CD4-positive, alpha-beta T cell treated with Interferon gamma for 1 hour (primary cell): ENCODE results near the gene WDR89.
"Not testable (repeated sequence)": the region's sequence is repeated elsewhere in the genome, so short reads cannot be mapped to it uniquely, and the experiment has no call there.

Experiments used
- DNase-seq: peaks from one replicate; pipeline ENCODE4 v3.0.0-alpha.2; 2020

WDR89 gene

DNA sequence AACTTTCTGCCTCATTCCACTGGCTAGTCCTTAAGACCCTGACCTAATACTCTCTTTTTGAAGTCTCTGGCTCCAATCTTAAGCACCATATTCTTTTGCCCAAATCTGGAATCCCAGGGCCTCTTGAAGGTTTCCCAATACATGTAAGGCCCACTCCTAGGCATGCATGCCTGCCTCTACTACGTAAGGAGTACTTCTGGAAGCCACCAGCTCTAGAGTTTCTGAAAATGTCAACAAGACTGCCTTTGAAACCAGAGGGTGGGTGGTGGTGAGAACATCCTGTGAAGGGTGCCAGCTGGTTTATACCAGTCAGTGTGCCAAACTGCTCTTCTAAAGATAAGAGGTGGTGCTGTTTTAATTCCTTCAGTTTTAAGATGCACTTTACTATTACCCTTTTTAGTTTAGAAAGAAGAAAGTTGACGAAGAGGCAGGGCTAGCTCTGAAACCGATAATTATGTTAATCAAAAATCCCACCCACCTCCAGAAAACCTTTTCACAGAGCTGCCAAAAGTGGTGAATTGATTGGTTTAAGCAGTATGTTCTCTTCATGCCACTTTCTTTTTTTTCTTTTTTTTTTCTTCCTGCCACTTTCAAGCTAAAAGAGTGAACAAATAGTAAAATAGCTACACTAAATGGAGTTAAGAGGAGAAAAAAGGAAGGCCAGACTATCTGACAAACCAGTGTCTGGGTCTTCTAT, 8.7 kb upstream of the WDR89 start:
- peak; percentile 61 for DNase-seq

DNA sequence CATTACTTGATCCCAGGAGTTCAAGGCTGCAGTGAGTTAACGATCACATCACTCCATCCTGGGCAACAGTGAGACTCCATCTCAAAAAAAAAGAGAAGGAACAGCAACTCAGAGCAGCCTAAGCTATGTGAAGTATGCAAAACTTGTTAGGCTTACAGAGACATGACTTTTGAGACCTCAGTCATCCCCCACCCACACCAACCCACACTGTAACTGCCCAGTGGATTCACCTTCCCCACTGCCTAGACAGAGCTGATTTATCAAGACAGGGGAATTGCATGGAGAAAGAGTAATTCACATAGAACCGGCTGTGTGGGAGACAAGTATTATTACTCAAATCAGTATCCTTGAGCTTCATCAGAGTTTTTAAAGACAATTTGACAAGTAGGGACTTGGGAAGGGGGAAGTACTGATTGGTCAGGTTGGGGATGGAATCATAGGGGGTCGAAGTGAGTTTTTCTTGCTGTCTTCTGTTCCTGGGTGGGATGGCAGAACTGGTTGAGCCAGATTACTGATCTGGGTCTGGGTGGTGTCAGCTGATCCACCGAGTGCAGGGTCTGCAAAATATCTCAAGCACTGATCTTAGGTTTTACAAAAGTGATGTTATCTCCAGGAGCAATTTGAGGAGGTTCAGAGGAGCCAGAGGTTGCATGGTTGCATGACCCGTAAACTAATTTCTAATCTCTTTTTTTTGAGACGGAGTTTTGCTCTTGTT, 6.2 kb upstream of the WDR89 start:
- no peak for DNase-seq

DNA sequence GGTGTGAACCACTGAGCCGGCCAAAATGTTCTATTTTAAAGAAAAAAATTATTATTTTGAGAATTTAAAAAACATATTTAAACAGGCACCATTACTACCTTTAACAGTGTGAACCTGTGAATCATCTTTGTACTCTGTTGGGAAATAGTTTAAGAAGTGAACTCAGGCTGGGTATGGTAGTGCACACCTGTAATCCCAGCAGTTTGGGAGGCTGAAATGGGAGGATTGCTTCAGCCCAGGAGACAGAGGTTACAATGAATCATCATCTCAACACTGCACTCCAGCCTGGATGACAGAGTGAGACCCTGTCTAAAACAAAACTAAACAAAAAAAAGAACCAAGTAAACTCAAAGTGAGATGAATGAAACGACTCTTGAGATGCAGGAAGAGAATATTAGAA, 3.1 kb upstream of the WDR89 start:
- no peak for DNase-seq

GRCh38 chr14:63642656-63643382, 1.1 kb upstream of the WDR89 start:
- DNase-seq, result no peak

DNA sequence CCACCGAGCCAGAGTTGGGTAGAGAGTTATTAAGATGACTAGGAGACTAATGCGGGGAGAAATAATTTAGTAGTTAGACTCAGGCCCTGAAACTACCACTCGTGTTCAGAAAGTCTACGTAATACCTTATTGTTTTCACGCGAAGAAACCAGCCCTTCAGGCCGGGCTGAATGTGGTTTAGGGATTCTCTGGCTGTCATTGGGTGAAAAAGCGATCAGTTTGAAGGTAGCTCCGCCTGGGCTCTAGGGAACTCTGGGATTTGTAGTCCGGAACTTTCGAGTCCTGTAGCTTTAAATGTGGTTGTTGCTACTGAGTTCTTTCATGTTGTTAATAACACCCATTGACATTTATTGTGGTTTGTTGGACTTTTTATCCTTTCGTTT, 549 bp upstream of the WDR89 start:
- DNase-seq, result peak; percentile 89

DNA sequence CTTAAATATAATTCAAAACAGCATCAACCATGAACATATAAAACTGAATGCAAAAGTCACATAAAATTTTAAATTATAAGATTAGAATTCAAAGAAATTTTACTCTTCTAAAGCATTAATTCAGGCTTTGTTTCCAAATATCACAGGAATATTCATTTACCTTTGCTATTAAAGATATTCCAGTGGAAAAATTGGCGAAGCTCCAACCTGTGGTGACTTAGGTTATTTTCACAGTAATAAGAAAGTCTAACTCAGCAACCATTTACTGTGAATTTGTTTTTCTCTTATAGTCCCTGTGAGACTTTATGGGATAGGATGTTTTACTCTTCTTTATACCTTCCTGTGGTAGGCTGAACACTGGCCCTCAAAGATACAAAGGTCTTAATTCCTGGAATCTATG, 3.2 kb downstream of the WDR89 start:
- DNase-seq, result no peak

- DNase-seq, result not testable (repeated sequence)
These were observed 5.5 kb downstream of the WDR89 start for GRCh38 chr14:63636094-63636635.

- no peak for DNase-seq
These were observed 7.9 kb downstream of the WDR89 start for GRCh38 chr14:63633801-63634200.

DNA sequence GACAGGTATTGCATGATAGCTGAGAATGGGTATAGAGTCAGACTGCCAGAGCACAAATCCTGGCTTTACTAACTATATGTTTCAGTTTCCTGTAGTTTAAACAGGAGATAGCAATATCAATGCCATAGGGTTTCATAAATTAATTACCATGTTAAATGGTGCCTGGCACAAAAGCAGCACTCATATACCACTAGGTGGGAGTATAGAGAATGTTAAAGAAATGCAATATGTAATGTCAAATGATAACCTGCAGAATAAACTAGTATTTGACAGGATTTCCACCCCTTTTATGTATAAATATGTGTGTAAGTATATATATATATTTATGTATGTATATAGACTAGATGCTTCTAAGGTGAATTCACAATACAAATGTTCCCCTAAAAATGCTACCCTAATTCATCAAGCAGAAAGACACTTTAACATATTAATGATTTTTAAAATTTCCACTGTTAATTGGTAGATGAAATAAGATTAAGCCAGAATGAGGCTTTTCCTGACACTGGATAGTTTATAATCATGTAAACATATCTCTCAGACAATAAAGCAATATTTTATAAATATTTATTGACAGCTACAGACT, 8.6 kb downstream of the WDR89 start:
- no peak for DNase-seq

DNA sequence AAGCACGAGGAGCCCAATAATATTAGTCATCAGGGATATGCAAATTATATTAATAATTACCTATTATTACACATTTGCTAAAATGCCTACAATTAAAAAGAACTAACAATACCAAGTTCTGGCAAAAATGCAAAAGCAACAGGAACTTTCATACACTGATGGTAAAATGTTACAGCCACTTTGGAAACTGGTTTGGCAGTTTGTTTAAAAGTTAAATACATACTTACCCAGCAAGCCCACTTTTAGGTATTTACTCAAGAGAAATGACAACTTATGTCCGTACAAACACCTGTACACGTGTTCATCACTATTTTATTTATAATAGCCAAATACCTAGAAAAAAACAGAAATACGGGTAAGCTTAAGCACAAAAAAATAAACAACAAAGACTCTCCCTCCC, 17.0 kb downstream of the WDR89 start:
- DNase-seq, result no peak

DNA sequence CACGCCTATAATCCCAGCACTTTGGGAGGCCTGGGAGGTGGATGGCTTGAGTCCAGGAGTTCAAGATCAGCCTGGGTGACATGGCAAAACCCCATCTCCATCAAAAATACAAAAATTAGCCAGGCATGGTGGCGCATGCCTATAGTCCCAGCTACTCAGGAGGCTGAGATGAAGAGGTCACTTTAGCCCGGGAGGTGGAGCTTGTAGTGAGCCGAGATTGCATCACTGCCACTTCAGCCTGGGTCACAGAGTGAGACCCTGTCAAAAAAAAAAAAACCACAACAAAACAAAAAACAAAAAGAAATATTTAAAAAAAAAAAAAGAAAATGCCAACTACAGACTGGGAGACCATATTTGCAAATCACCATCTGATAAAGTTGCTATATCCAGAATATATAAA, 17.5 kb downstream of the WDR89 start:
- DNase-seq, result no peak

DNA sequence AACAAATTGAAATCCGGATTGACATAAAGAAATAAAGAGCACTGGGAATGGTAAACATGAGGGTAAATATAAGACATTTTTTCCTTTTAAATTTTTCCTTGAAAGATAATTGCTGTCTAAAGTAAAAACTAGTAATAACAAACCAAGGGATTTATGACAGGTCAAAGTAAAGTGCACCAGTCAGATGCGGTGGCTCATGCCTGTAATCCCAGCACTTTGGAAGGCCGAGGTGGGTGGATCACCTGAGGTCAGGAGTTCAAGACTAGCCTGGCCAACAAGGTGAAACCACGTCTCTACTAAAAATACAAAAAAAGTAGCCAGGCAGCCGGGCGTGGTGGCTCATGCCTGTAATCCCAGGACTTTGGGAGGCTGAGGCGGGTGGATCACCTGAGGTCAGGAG, 19.7 kb downstream of the WDR89 start:
- not testable (repeated sequence) for DNase-seq

DNA sequence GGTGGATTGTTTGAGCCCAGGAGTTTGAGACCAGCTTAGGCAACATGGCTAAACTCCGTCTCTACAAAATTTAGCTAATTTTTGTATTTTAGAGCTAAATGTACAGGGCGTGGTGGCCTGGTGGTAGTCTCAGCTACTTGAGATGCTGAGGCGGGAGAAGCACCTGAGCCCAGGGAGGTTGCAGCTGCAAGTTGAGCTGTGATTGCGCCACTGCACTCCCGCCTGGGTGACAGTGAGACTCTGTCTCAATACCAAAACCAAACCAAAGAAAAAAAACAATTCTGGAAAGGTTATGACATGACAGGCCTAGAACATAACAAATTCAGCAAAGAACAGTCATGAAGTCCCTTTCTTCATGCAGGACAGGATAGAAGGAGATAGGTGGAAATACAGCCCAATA, 25.7 kb downstream of the WDR89 start:
- DNase-seq, result no peak

GRCh38 chr14:63614679-63615363, 26.9 kb downstream of the WDR89 start:
- DNase-seq, result no peak

- DNase-seq, result no peak
These were observed 30.6 kb downstream of the WDR89 start for GRCh38 chr14:63611078-63611477.

- no peak for DNase-seq
These were observed 36.6 kb downstream of the WDR89 start for GRCh38 chr14:63605041-63605532.

DNA sequence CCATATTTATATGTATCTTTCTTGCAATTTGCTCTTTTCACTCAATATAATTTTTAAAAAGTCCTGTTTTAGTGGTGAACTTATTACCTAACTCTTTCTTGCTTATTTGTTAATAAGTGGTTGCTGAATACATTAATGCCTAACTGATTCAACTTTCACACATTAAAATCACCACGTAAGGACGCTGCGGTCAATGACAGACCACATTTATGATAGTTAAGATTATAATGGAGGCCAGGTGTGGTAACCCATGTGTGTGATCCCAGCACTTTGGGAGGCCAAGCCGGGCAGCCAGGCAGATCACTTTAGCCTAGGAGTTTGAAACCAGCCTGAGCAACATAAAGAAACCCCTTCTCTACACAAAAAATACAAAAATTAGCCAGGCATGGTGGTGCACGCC, 37.0 kb downstream of the WDR89 start:
- no peak for DNase-seq

DNA sequence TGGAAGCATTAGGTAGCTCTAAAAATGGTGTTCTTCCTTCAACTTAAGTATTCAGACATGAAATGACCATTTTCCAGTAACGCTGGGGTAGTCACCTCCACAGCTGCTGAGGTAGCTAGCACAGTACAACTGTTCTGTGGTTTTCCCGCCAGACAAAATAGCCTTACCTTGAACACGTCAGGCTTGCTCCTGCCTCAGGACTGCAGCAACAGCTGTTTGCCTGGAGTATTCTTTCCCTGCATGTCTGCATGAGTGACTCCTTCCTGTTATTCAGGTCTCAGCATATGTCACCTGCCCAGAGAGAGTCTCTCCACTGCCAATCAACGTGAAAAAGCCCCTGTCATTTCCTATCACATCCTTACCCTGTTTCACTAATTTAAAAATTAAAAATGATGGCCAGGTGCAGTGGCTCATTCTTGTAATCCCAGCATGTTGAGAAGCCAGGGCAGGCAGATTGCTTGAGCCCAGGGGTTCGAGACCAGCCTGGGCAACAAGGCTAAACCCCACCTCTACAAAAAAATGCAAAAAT, 37.9 kb downstream of the WDR89 start:
- no peak for DNase-seq

DNA sequence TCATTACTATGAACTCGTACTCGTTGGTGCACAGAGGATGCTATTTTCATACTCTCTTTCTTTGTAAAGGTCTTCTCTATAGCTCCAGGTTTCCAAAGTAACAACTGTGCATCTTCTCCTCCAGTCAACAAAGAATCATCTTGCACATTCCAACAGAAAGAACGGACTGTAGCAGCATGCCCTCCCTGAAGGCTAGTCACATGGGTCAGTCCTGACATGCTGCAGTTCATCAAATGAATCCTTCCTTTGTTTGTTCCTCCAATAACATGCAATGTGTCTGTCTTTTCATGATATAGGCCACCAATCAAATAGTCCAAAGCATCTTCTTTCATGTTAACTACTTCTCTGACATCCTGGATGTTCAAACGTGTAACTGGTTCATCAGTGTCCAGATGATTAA, 42.9 kb downstream of the WDR89 start:
- no peak for DNase-seq

GRCh38 chr14:63596998-63597658, 44.5 kb downstream of the WDR89 start:
- no peak for DNase-seq

- DNase-seq, result no peak
These were observed 47.0 kb downstream of the WDR89 start for GRCh38 chr14:63594455-63595372.
